H9 (cell line): ENCODE data around the gene OR4D1. TPM values are rescaled to one million over a fixed set of nuclear protein-coding genes. Genes with fewer than 3 reads are reported as not detected.

Source experiments
- DNase-seq: peaks from one replicate; pipeline ENCODE4 v3.0.0-alpha.2; 2017
- H2AFZ ChIP-seq: one replicate; pipeline ENCODE4 v1.6.1; 2013; ENCODE audit warnings: mild to moderate bottlenecking, low read length, control low read depth, moderate library complexity
- H2AK5ac ChIP-seq: 2 replicates; pipeline ENCODE4 v1.6.1; 2013; ENCODE audit warnings: low read length, control low read depth, mixed read lengths; ENCODE audit not compliant: insufficient read length
- H2BK120ac ChIP-seq: one replicate; pipeline ENCODE4 v1.6.1; 2013; ENCODE audit warnings: low read depth, mild to moderate bottlenecking, low read length, control low read depth, inconsistent platforms; ENCODE audit not compliant: poor library complexity, severe bottlenecking
- H2BK12ac ChIP-seq: 2 replicates; pipeline ENCODE4 v1.6.1; 2013; ENCODE audit warnings: low read length, control low read depth, mixed read lengths, low read depth; ENCODE audit not compliant: insufficient read length
- H2BK15ac ChIP-seq: 2 replicates; pipeline ENCODE4 v1.6.1; 2013; ENCODE audit warnings: low read depth, low read length, control low read depth
- H2BK20ac ChIP-seq: one replicate; pipeline ENCODE4 v1.6.1; 2013; ENCODE audit warnings: low read depth, mild to moderate bottlenecking, low read length, control low read depth, inconsistent platforms; ENCODE audit not compliant: poor library complexity, severe bottlenecking
- H2BK5ac ChIP-seq: 2 replicates; pipeline ENCODE4 v1.6.1; 2013; ENCODE audit warnings: low read length, control low read depth, mixed read lengths; ENCODE audit not compliant: insufficient read length
- H3K14ac ChIP-seq: 2 replicates; pipeline ENCODE4 v1.6.1; 2013; ENCODE audit warnings: low read length, control low read depth; ENCODE audit not compliant: insufficient read depth
- H3K18ac ChIP-seq: 2 replicates; pipeline ENCODE4 v1.6.1; 2013; ENCODE audit warnings: low read depth, mild to moderate bottlenecking, mixed read lengths, low read length, control low read depth; ENCODE audit not compliant: insufficient read length
- H3K23ac ChIP-seq: 2 replicates; pipeline ENCODE4 v1.6.1; 2013; ENCODE audit warnings: low read length, control low read depth, mixed read lengths, low read depth; ENCODE audit not compliant: insufficient read length
- H3K23me2 ChIP-seq: 2 replicates; pipeline ENCODE4 v1.6.1; 2013; ENCODE audit warnings: low read depth, mild to moderate bottlenecking, mixed read lengths, low read length, control low read depth; ENCODE audit not compliant: insufficient read length, poor library complexity, severe bottlenecking
- H3K27ac ChIP-seq: 2 replicates; pipeline ENCODE4 v1.5.1; 2013; ENCODE audit warnings: low read length, control low read depth, mixed read lengths, low read depth; ENCODE audit not compliant: insufficient read length
- H3K27me3 ChIP-seq: 2 replicates; pipeline ENCODE4 v1.6.1; 2013; ENCODE audit warnings: low read length, control low read depth, inconsistent platforms; ENCODE audit not compliant: insufficient read depth
- H3K4ac ChIP-seq: 2 replicates; pipeline ENCODE4 v1.6.1; 2013; ENCODE audit warnings: low read depth, mild to moderate bottlenecking, control low read depth, inconsistent platforms, low read length, moderate library complexity
- H3K4me1 ChIP-seq: 2 replicates; pipeline ENCODE4 v1.6.1; 2013; ENCODE audit warnings: low read length, control low read depth, inconsistent platforms; ENCODE audit not compliant: insufficient read depth
- H3K4me2 ChIP-seq: 2 replicates; pipeline ENCODE4 v1.6.1; 2013; ENCODE audit warnings: low read length, control low read depth, mixed read lengths; ENCODE audit not compliant: insufficient read length, insufficient read depth
- H3K56ac ChIP-seq: 2 replicates; pipeline ENCODE4 v1.6.1; 2013; ENCODE audit warnings: low read depth, mild to moderate bottlenecking, mixed read lengths, low read length, control low read depth; ENCODE audit not compliant: insufficient read length
- H3K79me1 ChIP-seq: 2 replicates; pipeline ENCODE4 v1.6.1; 2013; ENCODE audit warnings: low read depth, mild to moderate bottlenecking, moderate library complexity, low read length, control low read depth, inconsistent platforms; ENCODE audit not compliant: insufficient read depth, poor library complexity, severe bottlenecking
- H3K79me2 ChIP-seq: 2 replicates; pipeline ENCODE4 v1.6.1; 2013; ENCODE audit warnings: low read length, control low read depth, inconsistent platforms; ENCODE audit not compliant: insufficient read depth
- H3K9ac ChIP-seq: 2 replicates; pipeline ENCODE4 v1.6.1; 2013; ENCODE audit warnings: low read length, control low read depth, mixed read lengths; ENCODE audit not compliant: insufficient read length; ENCODE audit errors: extremely low read depth
- H3K9me3 ChIP-seq: one replicate; pipeline ENCODE4 v1.6.1; 2013; ENCODE audit warnings: low read depth, low read length, inconsistent platforms; ENCODE audit not compliant: control insufficient read depth
- H3T11ph ChIP-seq: one replicate; pipeline ENCODE4 v1.6.1; 2013; ENCODE audit warnings: mild to moderate bottlenecking, low read length, control low read depth, inconsistent platforms
- H4K20me1 ChIP-seq: one replicate; pipeline ENCODE4 v1.6.1; 2013; ENCODE audit not compliant: control insufficient read depth, insufficient read length, insufficient read depth
- H4K5ac ChIP-seq: 2 replicates; pipeline ENCODE4 v1.6.1; 2013; ENCODE audit warnings: low read depth, mild to moderate bottlenecking, mixed read lengths, low read length, control low read depth; ENCODE audit not compliant: insufficient read length
- H4K8ac ChIP-seq: replicated peaks from 2 replicates; pipeline ENCODE4 v1.6.1; 2013; ENCODE audit warnings: low read length, control low read depth, mixed read lengths, low read depth; ENCODE audit not compliant: insufficient read length
- H4K91ac ChIP-seq: 2 replicates; pipeline ENCODE4 v1.6.1; 2013; ENCODE audit warnings: low read depth, mild to moderate bottlenecking, moderate library complexity, mixed read lengths, low read length, control low read depth; ENCODE audit not compliant: insufficient read length
- H3K27ac Mint-ChIP-seq, 3 experiments: 2 replicates in 2 of 3; 3 replicates in 1 of 3; pipeline ENCODE4 v1.8.0; 2020 to 2021; ENCODE audit warnings: mixed read lengths in 3 of 3, mild to moderate bottlenecking in 1 of 3, moderate library complexity in 1 of 3
- H3K27me3 Mint-ChIP-seq: 2 replicates; pipeline ENCODE4 v1.8.0; 2021; ENCODE audit warnings: low read depth, mild to moderate bottlenecking, moderate library complexity, mixed read lengths
- H3K36me3 Mint-ChIP-seq, 3 experiments: 2 replicates in 2 of 3; 3 replicates in 1 of 3; pipeline ENCODE4 v1.8.0; 2020 to 2021; ENCODE audit warnings: low read depth in 3 of 3, mixed read lengths in 3 of 3; ENCODE audit not compliant: insufficient read depth in 1 of 3
- H3K4me1 Mint-ChIP-seq, 2 experiments: 2 replicates each; pipeline ENCODE4 v1.8.0; 2020; ENCODE audit warnings: mixed read lengths in 2 of 2
- H3K4me3 Mint-ChIP-seq, 2 experiments: 2 replicates in 1 of 2; 3 replicates in 1 of 2; pipeline ENCODE4 v1.8.0; 2020 to 2021; ENCODE audit warnings: mild to moderate bottlenecking in 2 of 2, mixed read lengths in 2 of 2, moderate library complexity in 1 of 2
- H3K9me3 Mint-ChIP-seq, 2 experiments: 2 replicates in 1 of 2; 3 replicates in 1 of 2; pipeline ENCODE4 v1.8.0; 2020; ENCODE audit warnings: mild to moderate bottlenecking in 2 of 2, mixed read lengths in 2 of 2, moderate library complexity in 1 of 2
- CTCF ChIP-seq: fragments of 200-600 bp; sonication (generic); conservative IDR thresholded peaks from 3 replicates; pipeline ENCODE4 v1.8.0; 2021; ENCODE audit warnings: antibody characterized with exemption, mild to moderate bottlenecking
- WGBS: extraction: QIAGEN DNeasy Blood & Tissue Kit; methylation state at CpG from one replicate; pipeline ENCODE4 v1.1.7; 2013; ENCODE audit warnings: missing lambda C conversion rate, low lambda C conversion rate, mixed read lengths; ENCODE audit not compliant: insufficient read length; ENCODE audit errors: extremely low coverage; 5-methylcytosine and 5-hydroxymethylcytosine counted together
- total RNA-seq: library from RNA; stranded (reverse); gene quantifications from 2 replicates; pipeline ENCODE4 v1.2.1, GENCODE V29; 2021

OR4D1 gene
- total RNA-seq, 1 experiment from 2014 or later, result 0.11 TPM

GRCh38 chr17:58186591-58186990, 38.4 kb downstream of the OR4D1 start:
- H3K4me1 Mint-ChIP-seq, result peaks cover 13 to 14% of the 10 kb centered on the region in 2 experiments
- H2BK15ac ChIP-seq, result no peak overlapping the region
- no peak overlapping the region for H2AK5ac ChIP-seq
- no peak for DNase-seq
- no peaks in the 10 kb centered on the region for H3K36me3 Mint-ChIP-seq
- H3K27ac Mint-ChIP-seq, result peak overlapping the region in 1 of 3 experiments; percentile 49; a peak in 1 of 7 replicates
- H3K9me3 ChIP-seq, result no peaks in the 10 kb centered on the region
- H3K23me2 ChIP-seq, result no peaks in the 10 kb centered on the region
- no peak overlapping the region for H3K56ac ChIP-seq
- H3K27me3 Mint-ChIP-seq, result peaks cover 7% of the 10 kb centered on the region
- H4K91ac ChIP-seq, result no peak overlapping the region
- no peak overlapping the region for H4K8ac ChIP-seq
- H2BK120ac ChIP-seq, result no peak overlapping the region
- no peaks in the 10 kb centered on the region for H4K20me1 ChIP-seq
- H3K9me3 Mint-ChIP-seq, result no peaks in the 10 kb centered on the region; a peak in 1 of 5 replicates
- H3K4ac ChIP-seq, result no peak overlapping the region
- H3K79me1 ChIP-seq, result no peaks in the 10 kb centered on the region
- no peak overlapping the region for H3K4me3 Mint-ChIP-seq
- H3K18ac ChIP-seq, result no peak overlapping the region
- no CpG with 5 or more reads among the region's 4 CpGs for WGBS
- TF ChIP-seq CTCF, result no peak
- no peak overlapping the region for H3K14ac ChIP-seq
- no peak overlapping the region for H2BK12ac ChIP-seq
- no peak overlapping the region for H4K5ac ChIP-seq
- no peak overlapping the region for H2BK20ac ChIP-seq
- H3K27ac ChIP-seq, result no peak overlapping the region
- H3T11ph ChIP-seq, result no peak overlapping the region
- no peaks in the 10 kb centered on the region for H3K27me3 ChIP-seq
- no peak overlapping the region for H3K23ac ChIP-seq
- no peaks in the 10 kb centered on the region for H3K4me1 ChIP-seq
- no peak overlapping the region for H3K9ac ChIP-seq
- H3K4me2 ChIP-seq, result no peak overlapping the region
- H2AFZ ChIP-seq, result no peak overlapping the region
- H2BK5ac ChIP-seq, result no peak overlapping the region
- no peaks in the 10 kb centered on the region for H3K79me2 ChIP-seq
